Measurements from ENCODE around the gene VPREB3.

- TF ChIP-seq CTCF (IDR thresholded peaks at IDR 0.05) (no peak), POLR2A (IDR thresholded peaks at IDR 0.05) (no peak)
Measured at GRCh38 chr22:23713696-23714595, 40.3 kb downstream of the VPREB3 start.
